K562 (cell line): ENCODE results near the gene AKAP14. TPM values are rescaled to one million over a fixed set of nuclear protein-coding genes. Genes with fewer than 3 reads are reported as not detected.

Experiments
- ATAC-seq: fragments of 200-7000 bp; cut with Tn5 transposase; 3 replicates; pipeline ENCODE4 v1.9.1; 2020; ENCODE audit warnings: moderate library complexity
- BruUV-seq: library from RNA; stranded (reverse); fragments of 400-500 nt; replicated peaks from 2 replicates; lab custom pipeline; 2021; lab: Mats Ljungman, UMichigan
- CTCF ChIA-PET: fragments of 300-600 bp; formaldehyde crosslinking; extraction: SDS; loops from one replicate; lab custom pipeline; 2021; ENCODE audit warnings: low intra/inter-chr PET ratio; lab: Yijun Ruan, JAX
- POLR2A ChIA-PET: fragments of 300-600, 350-650 bp; sonication (Branson Sonifier 250); formaldehyde crosslinking; extraction: SDS; loops from one replicate; lab custom pipeline; 2021; ENCODE audit warnings: antibody characterized with exemption, inconsistent platforms; lab: Yijun Ruan, JAX
- DNase-seq, 4 experiments: peaks; one replicate each; pipeline versions ENCODE4 v3.0.0 to v3.0.0-alpha.2; 2011 to 2018; ENCODE audit warnings: low spot score in 3 of 4, mixed read lengths in 3 of 4; ENCODE audit errors: extremely low read depth in 1 of 4
- FAIRE-seq: peaks from 2 replicates; lab custom pipeline; 2011; peaks lifted over from hg19 to GRCh38; lab: Jason Lieb, UNC
- H2AFZ ChIP-seq: 2 replicates; pipeline ENCODE4 v1.6.0; 2011; ENCODE audit warnings: low read depth, low read length, control low read depth, inconsistent platforms
- H3K27ac ChIP-seq: fragments of 200-600 bp; 3 replicates; pipeline ENCODE4 v1.8.0; 2011; ENCODE audit warnings: low read depth, mild to moderate bottlenecking, control low read depth, inconsistent platforms, low read length, moderate library complexity, mixed read lengths; ENCODE audit errors: extremely low read depth
- H3K27me3 ChIP-seq, 2 experiments: fragments of 300-600 bp in 1 of 2; 2 replicates in 1 of 2; 3 replicates in 1 of 2; pipeline versions ENCODE4 v1.6.0 to v1.8.0; 2011; ENCODE audit warnings: inconsistent platforms in 2 of 2, low read length in 2 of 2, mild to moderate bottlenecking in 1 of 2, mixed read lengths in 1 of 2, moderate library complexity in 1 of 2; ENCODE audit not compliant: control insufficient read depth in 2 of 2, insufficient read depth in 2 of 2
- H3K36me3 ChIP-seq: fragments of 300-600 bp; 3 replicates; pipeline ENCODE4 v1.8.0; 2011; ENCODE audit warnings: mild to moderate bottlenecking, low read length, inconsistent platforms; ENCODE audit not compliant: control insufficient read depth, insufficient read depth
- H3K4me1 ChIP-seq, 2 experiments: fragments of 200-600 bp in 1 of 2; replicated peaks in 1 of 2; 2 replicates in 1 of 2; 3 replicates in 1 of 2; pipeline versions ENCODE4 v1.5.1 to v1.8.0; 2011; ENCODE audit warnings: inconsistent platforms in 2 of 2, low read length in 2 of 2, mild to moderate bottlenecking in 1 of 2, mixed read lengths in 1 of 2, moderate library complexity in 1 of 2; ENCODE audit not compliant: control insufficient read depth in 2 of 2, insufficient read depth in 2 of 2
- H3K4me2 ChIP-seq: 2 replicates; pipeline ENCODE4 v1.6.1; 2011; ENCODE audit warnings: low read length, control low read depth, inconsistent platforms, mixed read lengths; ENCODE audit not compliant: insufficient read depth
- H3K4me3 ChIP-seq: fragments of 200-600 bp; sonication (generic), shearing (Covaris generic); 2 replicates; pipeline ENCODE4 v1.5.1; 2016; ENCODE audit warnings: control low read depth, inconsistent platforms
- H3K79me2 ChIP-seq: fragments of 200-600 bp; 3 replicates; pipeline ENCODE4 v1.8.0; 2011; ENCODE audit warnings: low read length, inconsistent platforms; ENCODE audit not compliant: control insufficient read depth, insufficient read depth
- H3K9ac ChIP-seq, 2 experiments: 2 replicates each; pipeline versions ENCODE4 v1.6.0 to v1.6.1; 2011; ENCODE audit warnings: low read depth in 2 of 2, low read length in 2 of 2, control low read depth in 1 of 2, inconsistent platforms in 1 of 2, mild to moderate bottlenecking in 1 of 2, mixed read lengths in 1 of 2; ENCODE audit not compliant: insufficient read depth in 1 of 2
- H3K9me1 ChIP-seq: one replicate; pipeline ENCODE4 v1.6.0; 2011; ENCODE audit warnings: inconsistent platforms, mild to moderate bottlenecking, low read length, moderate library complexity; ENCODE audit not compliant: control insufficient read depth, insufficient read depth
- H3K9me3 ChIP-seq: replicated peaks from 2 replicates; pipeline ENCODE4 v1.5.1; 2011; ENCODE audit warnings: low read depth, low read length, inconsistent platforms; ENCODE audit not compliant: control insufficient read depth, insufficient read depth
- H4K20me1 ChIP-seq: replicated peaks from 2 replicates; pipeline ENCODE4 v1.6.1; 2011; ENCODE audit warnings: low read length, inconsistent platforms, mixed read lengths; ENCODE audit not compliant: control insufficient read depth, insufficient read depth
- ADNP ChIP-seq: fragments of 200-800 bp; sonication (Bioruptor generic); IDR thresholded peaks from 2 replicates; pipeline ENCODE4 v1.6.1; 2016; ENCODE audit warnings: missing genetic modification characterization, missing compliant biosample characterization
- BCOR ChIP-seq: fragments of 450-650 bp; IDR thresholded peaks from 2 replicates; pipeline ENCODE4 v1.6.1; 2016
- BRD9 ChIP-seq: fragments of 450-650 bp; IDR thresholded peaks from 2 replicates; pipeline ENCODE4 v1.6.1; 2018; ENCODE audit warnings: low read depth; ENCODE audit not compliant: partially characterized antibody
- HDAC1 ChIP-seq, 2 experiments: fragments of 450-650 bp; IDR thresholded peaks; 2 replicates each; pipeline ENCODE4 v1.6.1; 2016 to 2017; ENCODE audit warnings: inconsistent platforms in 1 of 2, mild to moderate bottlenecking in 1 of 2, moderate library complexity in 1 of 2
- HDAC2 ChIP-seq: fragments of 450-650 bp; IDR thresholded peaks from 2 replicates; pipeline ENCODE4 v1.6.1; 2016; ENCODE audit warnings: mild to moderate bottlenecking
- KDM1A ChIP-seq, 2 experiments: fragments of 450-650 bp; IDR thresholded peaks; 2 replicates each; pipeline ENCODE4 v1.6.1; 2016; ENCODE audit warnings: mild to moderate bottlenecking in 2 of 2
- POLR2G ChIP-seq: fragments of 200-400 bp; formaldehyde crosslinking; IDR thresholded peaks from 2 replicates; pipeline ENCODE4 v1.6.1; 2017; ENCODE audit warnings: low read depth, mild to moderate bottlenecking, antibody characterized with exemption, low read length, moderate library complexity
- RBM25 ChIP-seq: fragments of 200-400 bp; formaldehyde crosslinking; IDR thresholded peaks from 2 replicates; pipeline ENCODE4 v1.6.1; 2018; ENCODE audit warnings: low read length, low read depth, moderate library complexity; ENCODE audit not compliant: severe bottlenecking
- SMARCA5 ChIP-seq: fragments of 450-650 bp; IDR thresholded peaks from 2 replicates; pipeline ENCODE4 v1.6.1; 2016
- TAF15 ChIP-seq: fragments of 200-400 bp; formaldehyde crosslinking; IDR thresholded peaks from 2 replicates; pipeline ENCODE4 v1.6.1; 2017; ENCODE audit warnings: mild to moderate bottlenecking, low read depth, low read length, moderate library complexity
- ZFP36 ChIP-seq: fragments of 150-350 bp; IDR thresholded peaks from 2 replicates; pipeline ENCODE4 v1.6.1; 2018; ENCODE audit warnings: low read length, low read depth; ENCODE audit not compliant: partially characterized antibody
- ZNF77 ChIP-seq: fragments of 250-450 bp; sonication (Bioruptor Pico); IDR thresholded peaks from 2 replicates; pipeline ENCODE4 v1.5.0; 2020
- in situ Hi-C: fragments of 300-500 bp; cut with MboI; formaldehyde crosslinking; loops from 4 replicates; pipeline ENCODE4 v1.15.0; 2018; ENCODE audit warnings: inconsistent platforms, mixed read lengths
- intact Hi-C: fragments of 100-400 bp; cut with micrococcal nuclease; formaldehyde crosslinking; loops from 2 replicates; pipeline ENCODE4 v1.14.2; 2022
- polyA plus RNA-seq, 8 experiments: library from polyadenylated mRNA; depleted of rRNA in 4 of 8; stranded (reverse) in 5 of 8; unstranded in 3 of 8; fragments of >200 nt; fragmentation: Nextera tagmentation in 2 of 8; fragmentation: Illumina TruSeq in 1 of 8; extraction: Ambion mirVana in 2 of 8; extraction: Trizol in 1 of 8; gene quantifications; 2 replicates each; pipeline versions ENCODE4 v1.2.1 to v1.2.3, GENCODE V29; 2011 to 2014; ENCODE audit warnings: inconsistent platforms in 1 of 8, missing spikeins in 1 of 8
- total RNA-seq, 7 experiments: library from RNA; depleted of rRNA in 6 of 7; stranded (reverse); fragments of >200 nt in 6 of 7; fragmentation: Illumina TruSeq in 2 of 7; extraction: Trizol in 2 of 7; gene quantifications; 2 replicates each; pipeline versions ENCODE4 v1.2.1 to v1.2.3, GENCODE V29; 2011 to 2021; ENCODE audit warnings: low replicate concordance in 1 of 7

Gene AKAP14
- total and polyA plus RNA-seq, 9 of the 15 experiments (the other 6 are each of a cell fraction or from before 2014, with no cell fraction given): not detected

- FAIRE-seq: peak; percentile 29
- H3K79me2 ChIP-seq: peaks cover 21% of the 10 kb centered on the region
- ChIA-PET CTCF (no interaction called here), POLR2A (no interaction called here)
- no peaks in the 10 kb centered on the region for H3K27me3 ChIP-seq
- H3K9me1 ChIP-seq: no peaks in the 10 kb centered on the region
- H2AFZ ChIP-seq: no peak overlapping the region
- H3K27ac ChIP-seq: no peak overlapping the region
- intact Hi-C loops: loop anchor here (10.0 kb wide), 1 partner anchor 427 kb away; no protein-coding TSS in a partner anchor
- H3K4me1 ChIP-seq: peaks cover 3 to 9% of the 10 kb centered on the region in 2 experiments; a peak in 3 of 5 replicates
- H3K9ac ChIP-seq: no peak overlapping the region
- no peak for DNase-seq
- in situ Hi-C loops: no loop called here
- no peak overlapping the region for H3K4me2 ChIP-seq
- TF ChIP-seq ZFP36 (peak; percentile 61), BRD9 (peak; percentile 32), KDM1A (IDR thresholded peaks at IDR 0.05) (peak; percentile 33 to 46; a peak in 2 of 4 replicates), ZNF77 (no peak), HDAC2 (0 out of 2 replicates have a peak, but pooled peaks have one; percentile 40), POLR2G (no peak), RBM25 (peak; percentile 96), HDAC1 (IDR thresholded peaks at IDR 0.05) (0 out of 4 replicates have a peak, but pooled peaks of 1 of the 2 experiments have one; percentile 23), ADNP (tag) (peak; percentile 60; the same call in 1 of the 2 replicates), BCOR (peak; percentile 93), SMARCA5 (peak; percentile 48; the same call in 1 of the 2 replicates), TAF15 (no peak)
- no peaks in the 10 kb centered on the region for H4K20me1 ChIP-seq
- H3K36me3 ChIP-seq: peaks cover 8% of the 10 kb centered on the region; the same call in 2 of the 3 replicates
- H3K9me3 ChIP-seq: no peaks in the 10 kb centered on the region
- ATAC-seq: no peak
- H3K4me3 ChIP-seq: no peak overlapping the region
- no TSS peak for BruUV-seq
These were observed 45.6 kb downstream of the AKAP14 start for GRCh38 chrX:119941336-119941735.
